Heart left ventricle (tissue), 13 donors: ENCODE results near the gene DUSP10.

Experiments
- CTCF ChIP-seq, 12 donors: fragments of 200-600 bp; sonication (generic) in 4 of 12; IDR thresholded peaks; one replicate each; pipeline versions ENCODE4 v1.5.0 to v1.8.0; 2018 to 2022; ENCODE audit warnings: antibody characterized with exemption in 12 of 12, mild to moderate bottlenecking in 5 of 12
- POLR2A ChIP-seq, 2 donors: fragments of 450-650 bp; IDR thresholded peaks; one replicate each; pipeline ENCODE4 v1.6.1; 2017; ENCODE audit warnings: antibody characterized with exemption in 2 of 2, mild to moderate bottlenecking in 2 of 2, moderate library complexity in 2 of 2
- donor health status: ischemic (EF 13 %, LVEDD 7.1; RV severe dilation, severe dysfunction).
- donor health status: DM: no; HTN: yes; CAD: no.
- donor health status: DM: no; HTN: no; CAD: no.
- donor health status: ischemic (EF 25% LVEDD 6.9; RV normal size, moderate dysfunction).
- donor health status: ischemic (EF 25% LVEDD 5.7; RV mildly dilated, moderate dysfunction).
- donor health status: ischemic (EF 35%, LVEDD 5.7; RV mildly dilated, moderate dysfunction).
- donor health status: nonischemic (EF 11% LVEDD 7.7; RV severe dilation, severe dysfunction).
- donor health status: DM: yes; HTN: yes; CAD: no.
- donor health status: PGD.
- donor health status: ischemic (EF 29% LVEDD 5.4; RV normal size, mild dysfunction).
- donor health status: nonischemic (EF 23%, LVEDD 6.1; RV moderate dilation, normal function).

DNA sequence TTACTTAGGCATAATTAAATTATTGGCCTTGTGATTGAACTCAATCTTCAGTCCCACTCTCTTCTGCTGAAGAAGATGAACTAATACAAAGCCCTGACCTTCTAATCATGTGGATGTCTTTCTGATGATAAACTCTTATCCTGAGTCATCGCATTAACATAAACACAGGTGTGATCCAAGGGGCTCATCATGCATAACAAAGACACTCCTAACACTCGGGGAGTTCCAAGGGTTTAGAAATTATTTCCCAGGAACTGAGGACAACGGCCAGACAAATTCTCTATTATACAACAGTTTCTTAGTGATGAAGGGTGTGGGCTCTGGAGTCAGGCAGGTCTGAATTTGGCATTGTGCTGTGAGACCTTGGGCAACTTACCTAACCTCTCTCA is 18.0 kb downstream of the DUSP10 start:
- no peak for TF ChIP-seq CTCF (IDR thresholded peaks at IDR 0.05)
- TF ChIP-seq POLR2A (IDR thresholded peaks at IDR 0.05) = no peak
